Esophagus muscularis mucosa (tissue), 4 donors: ENCODE measurements around the gene CCL8. TPM values are rescaled to one million over a fixed set of nuclear protein-coding genes. Genes with fewer than 3 reads are reported as not detected.

Experiments
- DNase-seq: peaks from one replicate; pipeline ENCODE4 v3.0.0-alpha.2; 2017; ENCODE audit errors: extremely low spot score
- H3K27ac ChIP-seq, 4 donors: fragments of 200-600 bp; sonication (generic); replicated peaks in 1 of 4; 1 replicate in 3 of 4; 2 replicates in 1 of 4; pipeline ENCODE4 v1.5.1; 2016 to 2019; ENCODE audit warnings: mild to moderate bottlenecking in 1 of 4
- H3K27me3 ChIP-seq, 4 donors: fragments of 200-600 bp; sonication (generic); one replicate each; pipeline versions ENCODE4 v1.5.1 to v1.6.0; 2016 to 2019
- H3K36me3 ChIP-seq, 4 donors: fragments of 200-600 bp; sonication (generic); one replicate each; pipeline ENCODE4 v1.5.1; 2016 to 2019
- H3K4me1 ChIP-seq, 4 donors: fragments of 200-600 bp; sonication (generic); one replicate each; pipeline ENCODE4 v1.5.1; 2016 to 2019
- H3K4me3 ChIP-seq, 4 donors: fragments of 200-600 bp; sonication (generic); 1 replicate in 2 of 4; 2 replicates in 2 of 4; pipeline ENCODE4 v1.5.1; 2016 to 2019; ENCODE audit warnings: mild to moderate bottlenecking in 4 of 4, moderate library complexity in 1 of 4
- H3K9me3 ChIP-seq, 4 donors: fragments of 200-600 bp; sonication (generic); 1 replicate in 3 of 4; 2 replicates in 1 of 4; pipeline ENCODE4 v1.5.1; 2016 to 2019
- CTCF ChIP-seq, 3 experiments: fragments of 200-600 bp in 2 of 3; fragments of 450-650 bp in 1 of 3; sonication (generic) in 2 of 3; IDR thresholded peaks; one replicate each; pipeline ENCODE4 v1.5.1; 2017 to 2019; ENCODE audit warnings: antibody characterized with exemption in 3 of 3, mild to moderate bottlenecking in 2 of 3, moderate library complexity in 1 of 3
- EP300 ChIP-seq: sonication (generic); formaldehyde crosslinking; IDR thresholded peaks from one replicate; pipeline ENCODE4 v1.6.1; 2017; ENCODE audit warnings: antibody characterized with exemption
- POLR2A ChIP-seq: fragments of 450-650 bp; IDR thresholded peaks from one replicate; pipeline ENCODE4 v1.6.1; 2017; ENCODE audit warnings: antibody characterized with exemption, moderate library complexity, mild to moderate bottlenecking, low read depth
- POLR2AphosphoS5 ChIP-seq, 2 donors: sonication (generic); formaldehyde crosslinking; IDR thresholded peaks; one replicate each; pipeline ENCODE4 v1.6.1; 2017; ENCODE audit warnings: antibody characterized with exemption in 2 of 2
- WGBS: methylation state at CpG from one replicate; pipeline ENCODE4 v1.1.5; 2018; 5-methylcytosine and 5-hydroxymethylcytosine counted together
- intact Hi-C: fragments of 100-400 bp; cut with DNase I; formaldehyde crosslinking; loops from one replicate; pipeline ENCODE4 v1.15.1; 2023
- total RNA-seq, 4 donors: library from RNA; depleted of rRNA; stranded (reverse); fragments of >200 nt; gene quantifications; one replicate each; pipeline versions ENCODE4 v1.1.0 to v1.2.1, GENCODE V29; 2016

Gene CCL8
- total RNA-seq, 4 donors from 2014 or later: 2.0 TPM; not detected in 3

GRCh38 chr17:34368196-34368945 lies 49.1 kb downstream of the CCL8 start:
- TF ChIP-seq EP300 (no peak), CTCF (IDR thresholded peaks at IDR 0.05) (no peak), POLR2A (no peak)
- WGBS: 62% methylated on average over 9 of the region's 9 CpGs
- DNase-seq: no peak
- H3K4me1 ChIP-seq: no peaks in the 10 kb centered on the region
- H3K36me3 ChIP-seq: no peaks in the 10 kb centered on the region
- H3K4me3 ChIP-seq: no peak overlapping the region
- intact Hi-C loops: no loop called here
- no peak overlapping the region for H3K27ac ChIP-seq
- no peaks in the 10 kb centered on the region for H3K9me3 ChIP-seq
- H3K27me3 ChIP-seq: peaks cover 0 to 14% (median 0%) of the 10 kb centered on the region in 4 donors

GRCh38 chr17:34368946-34369500 lies 49.8 kb downstream of the CCL8 start:
- Histone ChIP-seq H3K27ac (no peak overlapping the region), H3K9me3 (no peaks in the 10 kb centered on the region), H3K27me3 (peaks cover 0 to 9% (median 0%) of the 10 kb centered on the region in 4 donors), H3K36me3 (no peaks in the 10 kb centered on the region), H3K4me1 (no peaks in the 10 kb centered on the region), H3K4me3 (no peak overlapping the region)
- WGBS: 50% methylated on average over 4 of the region's 4 CpGs
- DNase-seq: no peak
- intact Hi-C loops: no loop called here
- TF ChIP-seq POLR2A (no peak), EP300 (no peak), CTCF (IDR thresholded peaks at IDR 0.05) (no peak), POLR2AphosphoS5 (IDR thresholded peaks at IDR 0.05) (no peak)

GRCh38 chr17:34369571-34369970 lies 50.3 kb downstream of the CCL8 start:
- DNase-seq: no peak
- intact Hi-C loops: no loop called here
- no CpG with 5 or more reads among the region's 3 CpGs for WGBS

GRCh38 chr17:34370376-34370996 lies 51.3 kb downstream of the CCL8 start:
- Histone ChIP-seq H3K4me1 (no peaks in the 10 kb centered on the region), H3K9me3 (no peaks in the 10 kb centered on the region), H3K36me3 (no peaks in the 10 kb centered on the region), H3K27ac (no peak overlapping the region), H3K27me3 (peaks cover 0 to 6% (median 0%) of the 10 kb centered on the region in 4 donors), H3K4me3 (no peak overlapping the region)
- TF ChIP-seq POLR2AphosphoS5 (IDR thresholded peaks at IDR 0.05) (no peak), POLR2A (no peak), CTCF (IDR thresholded peaks at IDR 0.05) (no peak), EP300 (no peak)
- intact Hi-C loops: no loop called here
- DNase-seq: no peak
- 93% methylated on average over 4 of the region's 5 CpGs for WGBS

More at GRCh38 chr17:34369571-34369970, 50.3 kb downstream of the CCL8 start:
- peaks cover 0 to 6% (median 0%) of the 10 kb centered on the region in 4 donors for H3K27me3 ChIP-seq
- H3K9me3 ChIP-seq: no peaks in the 10 kb centered on the region
- no peak for TF ChIP-seq CTCF (IDR thresholded peaks at IDR 0.05)
- no peak for TF ChIP-seq EP300
- TF ChIP-seq POLR2AphosphoS5 (IDR thresholded peaks at IDR 0.05): no peak
- no peak for TF ChIP-seq POLR2A
- no peak overlapping the region for H3K4me3 ChIP-seq
- no peak overlapping the region for H3K27ac ChIP-seq
- H3K4me1 ChIP-seq: no peaks in the 10 kb centered on the region
- H3K36me3 ChIP-seq: no peaks in the 10 kb centered on the region
